CD4-positive, alpha-beta T cell treated with Interleukin-4 for 1 hour (primary cell): Measurements from ENCODE around the gene MANBA.
"Not testable (repeated sequence)": the region's sequence is repeated elsewhere in the genome, so short reads cannot be mapped to it uniquely, and the experiment has no call there.

Experiments used
- DNase-seq, 2 donors: peaks; one replicate each; pipeline ENCODE4 v3.0.0-alpha.2; 2020 to 2022

Gene MANBA

DNA sequence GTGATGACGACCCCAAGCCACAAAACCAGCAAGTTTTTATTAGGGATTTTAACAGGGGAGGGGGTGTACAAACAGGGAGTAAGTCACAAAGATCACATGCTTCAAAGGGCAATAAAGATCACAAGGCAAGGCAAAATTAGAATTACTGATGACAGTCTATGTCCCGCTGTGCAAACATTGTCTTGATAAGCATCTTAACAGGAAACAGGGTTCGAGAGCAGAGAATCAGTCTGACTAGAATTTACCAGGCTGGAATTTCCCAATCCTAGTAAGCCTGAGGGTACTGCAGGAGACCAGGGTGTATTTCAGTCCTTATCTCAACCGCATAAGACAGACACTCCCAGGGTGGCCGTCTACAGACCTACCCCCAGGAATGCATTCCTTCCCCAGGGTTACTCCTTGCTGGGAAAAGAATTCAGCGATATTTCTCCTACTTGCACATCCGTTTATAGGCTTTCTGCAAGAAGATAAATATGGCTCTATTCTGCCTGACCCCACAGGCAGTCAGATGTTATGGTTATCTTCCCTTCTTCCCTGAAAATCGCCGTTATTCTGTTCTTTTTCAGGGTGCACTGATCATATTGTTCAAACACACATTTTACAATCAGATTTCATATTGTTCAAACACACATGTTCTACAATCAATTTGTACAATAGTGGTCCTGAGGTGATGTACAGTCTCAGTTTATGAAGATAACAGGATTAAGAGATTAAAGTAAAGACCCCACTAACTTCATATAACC lies 41.8 kb downstream of the MANBA start:
- not testable (repeated sequence) for DNase-seq

DNA sequence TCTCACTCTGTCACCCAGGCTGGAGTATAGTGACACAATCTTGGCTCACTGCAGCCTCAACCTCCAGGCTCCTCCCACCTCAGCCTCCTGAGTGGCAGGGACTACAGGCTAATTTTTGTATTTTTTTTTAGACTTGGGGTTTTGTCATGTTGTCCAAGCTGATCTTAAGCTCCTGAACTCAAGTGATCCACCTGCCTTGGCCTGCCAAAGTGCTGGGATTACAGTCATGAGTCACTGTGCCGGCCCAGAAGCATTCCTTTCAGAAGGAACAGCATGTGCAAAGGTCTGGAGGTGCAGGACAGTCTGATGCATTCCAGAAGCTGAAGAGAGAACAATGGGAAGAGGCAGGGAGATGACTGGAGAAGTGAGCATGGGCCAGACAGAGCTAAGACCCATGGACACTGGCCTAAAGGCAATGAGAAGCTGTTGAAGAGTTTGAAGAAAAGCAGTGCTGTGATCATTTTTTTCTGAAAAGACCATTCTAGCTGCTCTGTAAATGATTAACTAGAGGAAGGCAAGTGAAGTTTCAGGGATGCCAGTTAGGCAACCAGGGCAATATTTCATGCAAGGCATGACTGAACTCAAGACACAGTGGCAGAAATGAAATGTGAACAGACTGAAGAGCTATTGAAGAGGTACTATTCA lies 43.2 kb downstream of the MANBA start:
- DNase-seq = no peak

GRCh38 chr4:102715057-102715456 lies 45.7 kb downstream of the MANBA start:
- DNase-seq = no peak

GRCh38 chr4:102713774-102714173 lies 47.0 kb downstream of the MANBA start:
- not testable (repeated sequence) for DNase-seq

- no peak for DNase-seq
These were observed 47.7 kb downstream of the MANBA start for GRCh38 chr4:102713096-102713495.

GRCh38 chr4:102710986-102711385 lies 49.8 kb downstream of the MANBA start:
- no peak for DNase-seq

GRCh38 chr4:102709060-102709459 lies 51.7 kb downstream of the MANBA start:
- not testable (repeated sequence) for DNase-seq

DNA sequence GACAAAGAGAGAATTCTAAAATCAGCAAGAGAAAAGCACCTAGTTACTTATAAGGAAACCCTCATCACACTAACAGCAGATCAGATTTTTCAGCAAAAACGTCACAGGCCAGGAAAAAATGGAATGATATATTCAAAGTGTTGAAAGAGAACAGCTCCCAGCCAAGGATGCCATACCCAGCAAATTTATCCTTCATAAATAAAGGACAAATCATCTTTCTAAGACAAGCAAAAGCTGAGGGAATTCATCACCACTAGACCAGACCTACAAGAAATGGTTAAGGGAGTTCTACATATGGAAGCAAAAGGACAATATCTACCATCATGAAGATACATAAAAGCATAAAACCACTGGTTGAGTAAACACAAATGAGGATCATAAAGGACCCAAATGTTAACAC lies 53.6 kb downstream of the MANBA start:
- DNase-seq = no peak

DNA sequence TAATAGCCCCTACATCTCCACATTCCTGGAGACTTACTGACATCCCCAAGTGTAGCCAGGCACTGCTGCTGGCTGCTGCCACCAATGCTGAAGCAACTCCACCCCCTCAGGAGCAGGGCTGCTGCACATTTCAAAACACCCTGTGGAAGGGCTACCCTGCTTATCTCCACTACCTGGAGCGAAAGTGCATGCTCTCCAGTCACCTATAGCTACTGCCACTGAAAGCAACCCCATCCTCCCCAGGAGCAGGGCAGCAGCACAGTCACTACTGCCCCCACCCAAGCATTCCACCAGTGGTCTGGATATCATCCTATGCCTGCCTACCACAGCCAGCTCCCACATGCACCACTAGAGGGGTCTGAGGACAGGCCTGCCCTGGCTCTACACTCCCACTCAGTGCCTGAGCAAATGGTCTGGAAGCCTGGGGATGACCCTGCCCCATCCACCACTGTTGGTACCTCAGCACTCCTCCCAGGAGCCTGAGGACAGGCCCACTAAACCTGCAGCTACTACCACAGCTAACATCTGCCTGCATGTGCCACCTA lies 55.3 kb downstream of the MANBA start:
- DNase-seq = no peak

- no peak for DNase-seq
These were observed 64.0 kb downstream of the MANBA start for GRCh38 chr4:102696758-102697157.

DNA sequence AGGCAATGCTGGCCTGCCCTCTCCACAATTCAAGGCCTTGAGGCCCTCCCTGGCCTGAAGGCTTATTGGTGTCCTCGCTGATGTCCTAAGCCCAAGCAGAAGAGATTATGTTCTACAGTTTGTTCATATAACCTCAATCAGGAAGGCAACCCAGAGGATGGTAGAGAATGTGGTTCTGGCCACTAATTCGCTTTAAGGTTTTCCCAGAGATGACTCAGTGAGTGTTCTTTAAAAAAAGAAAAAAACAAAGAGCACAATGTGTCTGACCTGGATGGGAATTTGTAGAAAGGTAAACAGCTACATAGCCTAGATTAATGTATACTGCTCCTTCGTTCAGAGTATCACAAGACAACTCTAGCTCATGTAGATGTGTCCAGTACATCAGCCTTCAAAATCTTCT lies 66.0 kb downstream of the MANBA start:
- no peak for DNase-seq

GRCh38 chr4:102693861-102694260 lies 66.9 kb downstream of the MANBA start:
- no peak for DNase-seq

DNA sequence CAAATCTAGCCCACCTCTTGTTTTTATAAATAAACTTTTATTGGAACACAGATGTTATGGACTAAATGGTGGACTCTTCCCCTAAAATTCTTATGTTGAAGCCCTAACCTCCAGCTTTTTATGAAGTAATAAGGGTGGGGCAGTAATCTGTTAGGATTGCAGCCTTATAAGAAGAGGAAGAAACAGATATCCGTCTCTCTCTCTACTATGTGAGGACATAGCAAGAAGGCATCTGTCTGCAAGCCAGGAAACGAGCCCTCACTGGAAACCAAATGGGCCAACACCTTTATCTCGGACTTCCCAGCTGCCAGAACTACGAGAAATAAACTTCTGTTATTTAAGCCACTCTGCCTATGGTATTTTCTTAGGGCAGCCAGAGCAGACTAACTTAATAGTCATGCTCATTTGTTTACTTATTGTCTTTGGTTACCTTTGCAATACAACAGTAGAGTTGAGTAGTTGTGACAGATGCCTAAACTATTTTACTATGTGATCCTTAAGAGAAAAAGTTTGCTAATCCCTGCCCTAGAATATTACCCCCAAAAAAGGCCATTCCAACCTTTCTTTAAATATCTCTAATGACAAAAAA lies 67.4 kb downstream of the MANBA start:
- DNase-seq = no peak

- DNase-seq = no peak
These were observed 68.3 kb downstream of the MANBA start for GRCh38 chr4:102692474-102692873.

DNA sequence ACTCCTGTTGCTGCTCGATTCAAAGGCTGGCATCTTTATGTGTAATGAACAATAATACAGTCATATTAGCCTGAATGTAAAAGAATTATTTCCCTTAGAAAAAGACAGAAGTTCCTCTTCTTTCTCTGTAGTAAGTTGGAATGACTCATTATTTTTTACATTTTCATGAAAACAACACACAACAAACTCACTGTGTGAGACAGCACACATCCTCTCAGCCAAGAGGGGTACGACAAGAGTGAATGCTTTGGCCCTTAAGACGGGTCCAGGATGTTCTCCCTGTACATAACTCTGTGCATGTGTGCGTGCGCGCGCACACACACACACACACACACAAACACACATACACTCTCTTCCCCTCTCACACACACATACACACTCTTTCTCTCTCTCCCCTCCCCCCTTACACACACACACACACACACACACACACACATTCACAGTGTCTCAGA lies 72.8 kb downstream of the MANBA start:
- DNase-seq = no peak

- no peak for DNase-seq
These were observed 73.3 kb downstream of the MANBA start for GRCh38 chr4:102687373-102687981.

GRCh38 chr4:102685768-102686167 lies 75.0 kb downstream of the MANBA start:
- no peak for DNase-seq

DNA sequence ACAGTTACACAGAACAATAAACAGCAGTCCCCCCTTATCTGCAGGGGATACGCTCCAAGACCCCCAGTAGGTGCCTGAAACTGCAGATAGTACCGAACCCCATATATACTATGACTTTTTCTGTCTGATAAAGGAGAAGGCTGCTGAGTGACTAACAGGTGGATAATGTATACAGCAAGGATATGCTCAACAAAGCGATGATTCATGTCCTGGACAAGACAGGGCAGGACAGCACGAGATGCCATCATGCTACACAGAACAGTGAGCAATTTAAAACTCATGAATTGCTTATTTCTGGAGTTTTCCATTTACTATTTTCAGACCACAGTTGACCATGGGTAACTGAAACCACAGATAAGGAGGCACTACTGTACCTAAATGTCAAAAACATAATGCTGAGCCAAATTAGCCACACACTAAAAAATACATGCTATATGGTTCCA lies 76.1 kb downstream of the MANBA start:
- no peak for DNase-seq

- no peak for DNase-seq
These were observed 76.7 kb downstream of the MANBA start for GRCh38 chr4:102683881-102684609.

GRCh38 chr4:102678695-102679335 lies 82.0 kb downstream of the MANBA start:
- no peak for DNase-seq

DNA sequence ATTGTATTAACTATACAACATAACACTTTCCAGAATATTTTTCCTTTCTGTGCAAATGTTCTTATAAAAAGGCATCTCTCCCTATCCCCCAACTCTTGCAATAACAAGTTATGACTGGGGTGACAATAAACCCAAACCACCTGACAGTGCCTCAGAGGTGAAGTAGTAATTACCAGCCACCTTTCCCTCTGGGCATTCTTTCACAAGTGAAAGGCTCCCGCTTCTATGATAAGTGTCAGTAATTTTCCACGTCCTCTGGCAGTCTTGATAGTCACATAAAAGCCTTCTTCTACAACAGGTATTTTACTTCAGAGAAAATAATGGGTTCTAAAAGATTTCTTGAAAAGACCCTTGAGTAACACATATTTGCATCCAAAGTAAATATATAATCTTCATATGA lies 82.7 kb downstream of the MANBA start:
- no peak for DNase-seq

DNA sequence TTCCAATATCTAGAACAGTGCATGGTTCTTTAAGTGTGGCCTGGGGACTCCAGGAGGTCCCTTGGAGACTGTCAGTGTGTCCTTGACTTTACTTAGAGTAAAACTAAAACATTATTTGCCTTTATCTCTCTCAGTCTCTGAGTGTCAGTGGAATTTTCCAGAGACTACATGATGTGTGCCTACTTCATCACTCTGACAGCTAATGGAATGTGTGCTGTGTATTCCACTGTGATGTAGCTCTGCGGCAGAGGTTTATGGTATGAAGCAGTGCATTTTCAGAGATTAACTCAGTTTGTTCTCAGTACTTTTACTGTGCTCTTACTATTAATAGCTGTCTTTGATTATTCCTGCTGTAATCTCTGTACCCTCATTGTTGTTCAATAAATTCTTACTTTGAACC lies 85.6 kb downstream of the MANBA start:
- DNase-seq = no peak
